CD4-positive, alpha-beta T cell (primary cell): ENCODE measurements around the gene METRNL. TPM values are rescaled to one million over a fixed set of nuclear protein-coding genes. Genes with fewer than 3 reads are reported as not detected.

ENCODE experiments used
- ATAC-seq: fragments of 200-7000 bp; cut with Tn5 transposase; one replicate; pipeline ENCODE4 v1.10.0; 2022; ENCODE audit warnings: mild to moderate bottlenecking; ENCODE audit not compliant: poor library complexity
- CTCF ChIA-PET: fragments of 350-600 bp; sonication (Branson Sonifier 250); formaldehyde crosslinking; loops from one replicate; lab custom pipeline; 2021; ENCODE audit warnings: antibody characterized with exemption, inconsistent platforms; lab: Charles Lee
- POLR2A ChIA-PET: fragments of 350-600 bp; sonication (Branson Sonifier 250); formaldehyde crosslinking; loops from one replicate; lab custom pipeline; 2021; ENCODE audit warnings: antibody characterized with exemption, inconsistent platforms; lab: Charles Lee
- DNase-seq, 14 experiments: peaks; one replicate each; pipeline ENCODE4 v3.0.0-alpha.2; 2013 to 2020; ENCODE audit warnings: mixed read lengths in 2 of 14
- H3K27ac ChIP-seq, 2 donors: one replicate each; pipeline versions ENCODE4 v1.5.1 to v1.7.0; 2013; ENCODE audit warnings: low read length in 2 of 2, low read depth in 1 of 2, mild to moderate bottlenecking in 1 of 2
- H3K27me3 ChIP-seq, 2 experiments: 1 replicate in 1 of 2; 2 replicates in 1 of 2; pipeline versions ENCODE4 v1.6.1 to v1.7.0; 2013; ENCODE audit warnings: low read length in 2 of 2, control low read depth in 1 of 2, mild to moderate bottlenecking in 1 of 2, moderate library complexity in 1 of 2; ENCODE audit not compliant: insufficient read depth in 2 of 2, control insufficient read depth in 1 of 2
- H3K36me3 ChIP-seq: one replicate; pipeline ENCODE4 v1.6.1; 2013; ENCODE audit warnings: low read length, control low read depth; ENCODE audit not compliant: insufficient read depth
- H3K4me1 ChIP-seq: one replicate; pipeline ENCODE4 v1.6.1; 2013; ENCODE audit warnings: low read length, control low read depth; ENCODE audit not compliant: insufficient read depth
- H3K4me3 ChIP-seq: one replicate; pipeline ENCODE4 v1.5.1; 2013; ENCODE audit warnings: mild to moderate bottlenecking, low read length, moderate library complexity
- H3K9me3 ChIP-seq, 2 experiments: 1 replicate in 1 of 2; 2 replicates in 1 of 2; pipeline versions ENCODE4 v1.6.1 to v1.7.0; 2013; ENCODE audit warnings: low read length in 2 of 2, mild to moderate bottlenecking in 2 of 2, control low read depth in 1 of 2, moderate library complexity in 1 of 2; ENCODE audit not compliant: control insufficient read depth in 1 of 2, insufficient read depth in 1 of 2
- H3K27ac Mint-ChIP-seq: one replicate; pipeline ENCODE4 v1.8.0; 2020; ENCODE audit warnings: mixed read lengths
- H3K27me3 Mint-ChIP-seq: one replicate; pipeline ENCODE4 v1.8.0; 2021; ENCODE audit warnings: mixed read lengths
- H3K36me3 Mint-ChIP-seq: one replicate; pipeline ENCODE4 v1.8.0; 2021; ENCODE audit warnings: low read depth, mixed read lengths
- H3K4me1 Mint-ChIP-seq: one replicate; pipeline ENCODE4 v1.8.0; 2021; ENCODE audit warnings: low read depth, mixed read lengths
- H3K4me3 Mint-ChIP-seq: one replicate; pipeline ENCODE4 v1.8.0; 2020; ENCODE audit warnings: mild to moderate bottlenecking, mixed read lengths
- H3K9me3 Mint-ChIP-seq: one replicate; pipeline ENCODE4 v1.8.0; 2020; ENCODE audit warnings: mixed read lengths
- intact Hi-C, 2 experiments: fragments of 100-400 bp; cut with DNase I in 1 of 2; cut with micrococcal nuclease in 1 of 2; formaldehyde crosslinking; loops; one replicate each; pipeline versions ENCODE4 v1.15.1 to v1.9.0; 2023 to 2025; cut with DNase I, micrococcal nuclease
- total RNA-seq, 174 experiments: library from RNA in 2 of 174; stranded (reverse) in 2 of 174; gene quantifications; one replicate each; pipeline ENCODE4 v1.2.3 and lab custom pipeline; 2021 to 2026
- TF ChIP-seq, protein P1 (sequence below): fragments of 200-600 bp; IDR thresholded peaks from one replicate; pipeline ENCODE4 v1.8.0; 2022; ENCODE audit warnings: antibody characterized with exemption, mild to moderate bottlenecking

The METRNL gene
- total RNA-seq, 2 experiments from 2014 or later: 24.5 to 26.9 TPM

DNA sequence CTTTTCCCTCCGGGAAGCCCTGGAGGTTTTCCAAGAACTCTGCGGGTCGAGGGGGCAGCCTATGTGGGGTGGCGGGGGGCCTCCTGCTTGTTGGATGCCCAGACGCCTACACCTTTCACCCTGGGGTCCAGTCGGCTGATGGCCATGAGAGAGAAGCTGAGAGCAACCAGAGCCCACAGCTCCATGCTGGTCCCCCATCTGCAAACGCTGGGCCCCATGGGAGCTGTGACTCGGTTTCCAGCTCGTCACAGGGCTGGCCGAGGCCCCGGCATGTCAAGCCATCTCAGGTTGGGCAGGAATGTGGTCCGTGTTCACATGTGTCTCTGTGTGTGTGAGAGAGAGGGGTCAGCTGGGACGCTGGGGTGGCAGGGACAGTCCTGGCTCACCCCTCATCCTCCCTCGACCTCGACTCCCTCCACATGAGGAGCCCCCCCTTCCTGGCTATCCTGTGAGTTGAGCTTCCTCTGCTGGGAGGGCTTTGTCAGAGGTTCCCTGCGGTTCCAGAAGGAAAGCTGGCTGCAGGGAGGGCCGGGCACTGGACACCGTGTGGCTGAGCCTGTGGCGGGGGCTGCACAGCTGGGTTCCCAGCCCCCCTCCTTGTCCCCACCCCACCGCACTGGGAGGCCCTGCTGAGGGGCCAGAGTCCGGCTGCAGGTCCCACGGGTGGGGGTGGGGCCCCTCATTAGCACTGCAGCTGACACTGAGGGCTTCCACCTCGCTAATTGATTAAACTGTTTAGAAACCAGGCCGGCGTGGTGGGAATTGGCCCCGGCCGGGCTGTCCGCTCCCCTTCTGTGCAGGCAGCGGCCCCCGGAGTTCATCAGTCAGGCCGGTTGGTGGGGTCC, 19.1 kb downstream of the METRNL start:
- intact Hi-C loops: no loop called here
- Mint-ChIP-seq H3K27me3 (peaks cover 11% of the 10 kb centered on the region), H3K9me3 (no peaks in the 10 kb centered on the region), H3K27ac (no peak overlapping the region), H3K4me3 (no peak overlapping the region), H3K4me1 (no peaks in the 10 kb centered on the region), H3K36me3 (no peaks in the 10 kb centered on the region)
- Histone ChIP-seq H3K4me3 (no peak overlapping the region), H3K4me1 (peaks cover 18% of the 10 kb centered on the region), H3K36me3 (peaks cover 15% of the 10 kb centered on the region), H3K9me3 (peaks cover 0 to 36% of the 10 kb centered on the region in 2 experiments), H3K27me3 (peaks cover 28 to 30% of the 10 kb centered on the region in 2 experiments), H3K27ac (no peak overlapping the region)
- TF ChIP-seq, protein P1, sequence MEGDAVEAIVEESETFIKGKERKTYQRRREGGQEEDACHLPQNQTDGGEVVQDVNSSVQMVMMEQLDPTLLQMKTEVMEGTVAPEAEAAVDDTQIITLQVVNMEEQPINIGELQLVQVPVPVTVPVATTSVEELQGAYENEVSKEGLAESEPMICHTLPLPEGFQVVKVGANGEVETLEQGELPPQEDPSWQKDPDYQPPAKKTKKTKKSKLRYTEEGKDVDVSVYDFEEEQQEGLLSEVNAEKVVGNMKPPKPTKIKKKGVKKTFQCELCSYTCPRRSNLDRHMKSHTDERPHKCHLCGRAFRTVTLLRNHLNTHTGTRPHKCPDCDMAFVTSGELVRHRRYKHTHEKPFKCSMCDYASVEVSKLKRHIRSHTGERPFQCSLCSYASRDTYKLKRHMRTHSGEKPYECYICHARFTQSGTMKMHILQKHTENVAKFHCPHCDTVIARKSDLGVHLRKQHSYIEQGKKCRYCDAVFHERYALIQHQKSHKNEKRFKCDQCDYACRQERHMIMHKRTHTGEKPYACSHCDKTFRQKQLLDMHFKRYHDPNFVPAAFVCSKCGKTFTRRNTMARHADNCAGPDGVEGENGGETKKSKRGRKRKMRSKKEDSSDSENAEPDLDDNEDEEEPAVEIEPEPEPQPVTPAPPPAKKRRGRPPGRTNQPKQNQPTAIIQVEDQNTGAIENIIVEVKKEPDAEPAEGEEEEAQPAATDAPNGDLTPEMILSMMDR: no peak
- CTCF ChIA-PET: no interaction called here
- ATAC-seq (no peak), DNase-seq (no peak)
- POLR2A ChIA-PET: no interaction called here

- TF ChIP-seq, protein P1: no peak
- no peak overlapping the region for H3K4me3 ChIP-seq
- H3K9me3 Mint-ChIP-seq: no peaks in the 10 kb centered on the region
- no peak for ATAC-seq
- peaks cover 11% of the 10 kb centered on the region for H3K36me3 ChIP-seq
- CTCF ChIA-PET: no interaction called here
- no peaks in the 10 kb centered on the region for H3K4me1 Mint-ChIP-seq
- intact Hi-C loops: no loop called here
- H3K9me3 ChIP-seq: peaks cover 0 to 36% of the 10 kb centered on the region in 2 experiments
- H3K4me3 Mint-ChIP-seq: no peak overlapping the region
- H3K36me3 Mint-ChIP-seq: no peaks in the 10 kb centered on the region
- DNase-seq: no peak
- H3K27me3 Mint-ChIP-seq: peaks cover 11% of the 10 kb centered on the region
- H3K27ac ChIP-seq: no peak overlapping the region
- POLR2A ChIA-PET: no interaction called here
- peaks cover 28 to 30% of the 10 kb centered on the region in 2 experiments for H3K27me3 ChIP-seq
- H3K4me1 ChIP-seq: peaks cover 18% of the 10 kb centered on the region
- no peak overlapping the region for H3K27ac Mint-ChIP-seq
These were observed 19.7 kb downstream of the METRNL start for GRCh38 chr17:83099086-83099555.

GRCh38 chr17:83099570-83100181, 20.3 kb downstream of the METRNL start:
- Mint-ChIP-seq H3K9me3 (no peaks in the 10 kb centered on the region), H3K36me3 (no peaks in the 10 kb centered on the region), H3K4me3 (no peak overlapping the region), H3K27ac (no peak overlapping the region), H3K27me3 (peaks cover 11% of the 10 kb centered on the region), H3K4me1 (no peaks in the 10 kb centered on the region)
- intact Hi-C loops: no loop called here
- ATAC-seq (peak; percentile 43), DNase-seq (no peak)
- H3K4me3 ChIP-seq: no peak overlapping the region
- H3K4me1 ChIP-seq: peaks cover 18% of the 10 kb centered on the region
- peaks cover 0 to 36% of the 10 kb centered on the region in 2 experiments for H3K9me3 ChIP-seq
- POLR2A ChIA-PET: no interaction called here
- H3K36me3 ChIP-seq: peaks cover 7% of the 10 kb centered on the region
- TF ChIP-seq, protein P1: no peak
- CTCF ChIA-PET: no interaction called here
- no peak overlapping the region for H3K27ac ChIP-seq
- H3K27me3 ChIP-seq: peaks cover 28 to 30% of the 10 kb centered on the region in 2 experiments
